ENCODE measurements around the gene PRKCB. TPM values are rescaled to one million over a fixed set of nuclear protein-coding genes. Genes with fewer than 3 reads are reported as not detected.
A peak's percentile ranks its signal among the peaks of the same experiment; 100 is the strongest.

PRKCB gene
- total and polyA plus RNA-seq, 4 donors = 1.6 to 9.4 (median 4.0) TPM

- no peaks in the 10 kb centered on the region for H3K36me3 ChIP-seq (ENCODE audit: control insufficient read depth in 4 of 4, insufficient read depth in 3 of 4, low read depth in 1 of 4, low read length in 3 of 4)
- no peak overlapping the region for H3K27ac ChIP-seq (ENCODE audit: low read depth in 1 of 2, low read length in 2 of 2)
- peak; percentile 39 for DNase-seq (ENCODE audit: low spot score)
- H3K4me3 ChIP-seq (ENCODE audit: low read depth in 1 of 3, low read length in 3 of 3) = no peak overlapping the region
- no peaks in the 10 kb centered on the region for H3K9me3 ChIP-seq (ENCODE audit: control insufficient read depth in 4 of 4, low read length in 3 of 4)
- TF ChIP-seq HNF4G (IDR thresholded peaks at IDR 0.05) = no peak
- TF ChIP-seq RAD21 (IDR thresholded peaks at IDR 0.05) = peak; percentile 84 to 89
- TF ChIP-seq REST (IDR thresholded peaks at IDR 0.05) = no peak
- TF ChIP-seq CTCF (IDR thresholded peaks at IDR 0.05; ENCODE audit: low read depth, low read length, missing input control) = peak; percentile 81
- H3K27me3 ChIP-seq (ENCODE audit: control insufficient read depth in 4 of 4, insufficient read depth in 4 of 4, low read length in 3 of 4) = peaks cover 0 to 2% (median 0%) of the 10 kb centered on the region in 4 donors
- no peaks in the 10 kb centered on the region for H3K4me1 ChIP-seq (ENCODE audit: control insufficient read depth in 4 of 4, insufficient read depth in 4 of 4, low read length in 3 of 4)
- no peak overlapping the region for H3K9ac ChIP-seq (ENCODE audit: low read depth in 1 of 2, low read length in 2 of 2)
- WGBS = 9% methylated on average over 8 of the region's 8 CpGs
Observed at GRCh38 chr16:24036614-24037013, 200.8 kb downstream of the PRKCB start.

GRCh38 chr16:24037335-24037734 lies 201.6 kb downstream of the PRKCB start:
- no peak for DNase-seq (ENCODE audit: low spot score)
- H3K9me3 ChIP-seq (ENCODE audit: control insufficient read depth in 4 of 4, low read length in 3 of 4) = no peaks in the 10 kb centered on the region
- TF ChIP-seq HNF4A (conservative IDR thresholded peaks at IDR 0.05) (no peak), RAD21 (IDR thresholded peaks at IDR 0.05) (no peak), GABPA (IDR thresholded peaks at IDR 0.05 in 1 of 2, conservative IDR thresholded peaks at IDR 0.05 in 1 of 2) (no peak), FOXA2 (IDR thresholded peaks at IDR 0.05) (no peak), FOXA1 (IDR thresholded peaks at IDR 0.05) (no peak), YY1 (IDR thresholded peaks at IDR 0.05) (no peak), NR2F2 (IDR thresholded peaks at IDR 0.05) (no peak)
- H3K4me3 ChIP-seq (ENCODE audit: low read depth in 1 of 3, low read length in 3 of 3) = no peak overlapping the region
- 70% methylated on average over 3 of the region's 3 CpGs for WGBS
- H3K4me1 ChIP-seq (ENCODE audit: control insufficient read depth in 4 of 4, insufficient read depth in 4 of 4, low read length in 3 of 4) = no peaks in the 10 kb centered on the region
- H3K27me3 ChIP-seq (ENCODE audit: control insufficient read depth in 4 of 4, insufficient read depth in 4 of 4, low read length in 3 of 4) = no peaks in the 10 kb centered on the region
- no peak overlapping the region for H3K27ac ChIP-seq (ENCODE audit: low read depth in 1 of 2, low read length in 2 of 2)
- no peak overlapping the region for H3K9ac ChIP-seq (ENCODE audit: low read depth in 1 of 2, low read length in 2 of 2)
- no peaks in the 10 kb centered on the region for H3K36me3 ChIP-seq (ENCODE audit: control insufficient read depth in 4 of 4, insufficient read depth in 3 of 4, low read depth in 1 of 4, low read length in 3 of 4)

- no peaks in the 10 kb centered on the region for H3K36me3 ChIP-seq (ENCODE audit: control insufficient read depth in 4 of 4, insufficient read depth in 3 of 4, low read depth in 1 of 4, low read length in 3 of 4)
- no peaks in the 10 kb centered on the region for H3K9me3 ChIP-seq (ENCODE audit: control insufficient read depth in 4 of 4, low read length in 3 of 4)
- H3K27ac ChIP-seq (ENCODE audit: low read depth in 1 of 2, low read length in 2 of 2) = no peak overlapping the region
- DNase-seq (ENCODE audit: low spot score) = peak; percentile 79
- H3K9ac ChIP-seq (ENCODE audit: low read depth in 1 of 2, low read length in 2 of 2) = no peak overlapping the region
- 34% methylated on average over 11 of the region's 11 CpGs for WGBS
- H3K27me3 ChIP-seq (ENCODE audit: control insufficient read depth in 4 of 4, insufficient read depth in 4 of 4, low read length in 3 of 4) = no peaks in the 10 kb centered on the region
- H3K4me1 ChIP-seq (ENCODE audit: control insufficient read depth in 4 of 4, insufficient read depth in 4 of 4, low read length in 3 of 4) = no peaks in the 10 kb centered on the region
- no peak overlapping the region for H3K4me3 ChIP-seq (ENCODE audit: low read depth in 1 of 3, low read length in 3 of 3)
- no peak for TF ChIP-seq REST (IDR thresholded peaks at IDR 0.05)
- no peak for TF ChIP-seq NR2F2 (IDR thresholded peaks at IDR 0.05)
- TF ChIP-seq SP1 (IDR thresholded peaks at IDR 0.05) = no peak
- peak; percentile 68 for TF ChIP-seq CTCF (IDR thresholded peaks at IDR 0.05; ENCODE audit: low read depth, low read length, missing input control)
- TF ChIP-seq JUND (IDR thresholded peaks at IDR 0.05) = no peak
- TF ChIP-seq RXRA (IDR thresholded peaks at IDR 0.05) = no peak
- TF ChIP-seq ATF3 (IDR thresholded peaks at IDR 0.05) = no peak
- no peak for TF ChIP-seq GABPA (IDR thresholded peaks at IDR 0.05 in 1 of 2, conservative IDR thresholded peaks at IDR 0.05 in 1 of 2)
- no peak for TF ChIP-seq TAF1 (conservative IDR thresholded peaks at IDR 0.05)
- TF ChIP-seq FOXA1 (IDR thresholded peaks at IDR 0.05) = no peak
- TF ChIP-seq YY1 (IDR thresholded peaks at IDR 0.05) = peak; percentile 13
Observed at GRCh38 chr16:24041834-24042631, 206.2 kb downstream of the PRKCB start.
